Upper lobe of right lung (tissue), 1 donor: Measurements from ENCODE around the gene UGT2B28. TPM values are rescaled to one million over a fixed set of nuclear protein-coding genes. Genes with fewer than 3 reads are reported as not detected.
"Not testable (repeated sequence)": the region's sequence is repeated elsewhere in the genome, so short reads cannot be mapped to it uniquely, and the experiment has no call there.

Source experiments
- ATAC-seq: fragments of 200-7000 bp; cut with Tn5 transposase; one replicate; pipeline ENCODE4 v1.9.1; 2020; ENCODE audit warnings: mild to moderate bottlenecking, moderate library complexity
- DNase-seq: peaks from one replicate; pipeline ENCODE4 v3.0.0-alpha.2; 2020
- H3K27ac ChIP-seq: fragments of 200-600 bp; one replicate; pipeline ENCODE4 v1.8.0; 2022
- H3K27me3 ChIP-seq: fragments of 200-600 bp; one replicate; pipeline ENCODE4 v1.8.0; 2022; ENCODE audit warnings: mild to moderate bottlenecking
- H3K36me3 ChIP-seq: fragments of 200-600 bp; one replicate; pipeline ENCODE4 v1.8.0; 2022
- H3K4me1 ChIP-seq: fragments of 200-600 bp; one replicate; pipeline ENCODE4 v1.8.0; 2022
- H3K4me3 ChIP-seq: fragments of 200-600 bp; one replicate; pipeline ENCODE4 v1.8.0; 2022; ENCODE audit warnings: mild to moderate bottlenecking
- H3K9me3 ChIP-seq: fragments of 200-600 bp; one replicate; pipeline ENCODE4 v1.8.0; 2022
- CTCF ChIP-seq: fragments of 200-600 bp; IDR thresholded peaks from one replicate; pipeline ENCODE4 v1.8.0; 2022; ENCODE audit warnings: antibody characterized with exemption
- intact Hi-C: fragments of 100-400 bp; cut with DNase I; formaldehyde crosslinking; loops from one replicate; pipeline ENCODE4 v1.11.0; 2022
- long read RNA-seq: library from polyadenylated mRNA; unstranded; transcript quantifications from one replicate; pipeline ENCODE4 v2.0.0, GENCODE V29; 2021
- total RNA-seq: library from RNA; stranded (reverse); fragmentation: NEBNext Ultra II Directional; extraction: Animal tissue kit (Norgen Biotek cat#: 25700); gene quantifications from one replicate; pipeline ENCODE4 v1.2.1, GENCODE V29; 2021
- donor health status: DM: no; HTN: yes; CAD: no; lungs with severe emphysema.

UGT2B28 gene
- total RNA-seq: not detected
- long read RNA-seq: 0 reads

GRCh38 chr4:69280081-69280480 is at the start of gene UGT2B28:
UGT2B28 (plus strand) TSS chr4:69280475; CDS start chr4:69280501, 26 bp downstream.
- H3K9me3 ChIP-seq, intact Hi-C loops, H3K36me3 ChIP-seq, DNase-seq, H3K4me1 ChIP-seq, ATAC-seq, H3K27me3 ChIP-seq, H3K27ac ChIP-seq, H3K4me3 ChIP-seq: not testable (repeated sequence)

- Histone ChIP-seq H3K27ac (no peak overlapping the region), H3K4me1 (no peaks in the 10 kb centered on the region), H3K27me3 (no peaks in the 10 kb centered on the region), H3K9me3 (no peaks in the 10 kb centered on the region), H3K4me3 (no peak overlapping the region), H3K36me3 (no peaks in the 10 kb centered on the region)
- ATAC-seq: no peak
- TF ChIP-seq CTCF: no peak
- DNase-seq: no peak
- intact Hi-C loops: no loop called here
Observed at GRCh38 chr4:69239092-69239491, 41.2 kb upstream of the UGT2B28 start.

- no peaks in the 10 kb centered on the region for H3K36me3 ChIP-seq
- intact Hi-C loops: no loop called here
- H3K27me3 ChIP-seq: no peaks in the 10 kb centered on the region
- no peaks in the 10 kb centered on the region for H3K4me1 ChIP-seq
- no peak for TF ChIP-seq CTCF
- H3K4me3 ChIP-seq: no peak overlapping the region
- ATAC-seq (no peak), DNase-seq (no peak)
- H3K9me3 ChIP-seq: no peaks in the 10 kb centered on the region
- H3K27ac ChIP-seq: no peak overlapping the region
Observed at GRCh38 chr4:69239557-69240168, 40.6 kb upstream of the UGT2B28 start.

GRCh38 chr4:69240787-69241186 is 39.5 kb upstream of the UGT2B28 start:
- DNase-seq, H3K27me3 ChIP-seq, H3K4me3 ChIP-seq, H3K36me3 ChIP-seq, H3K9me3 ChIP-seq, H3K4me1 ChIP-seq, intact Hi-C loops, H3K27ac ChIP-seq, ATAC-seq: not testable (repeated sequence)

- DNase-seq, H3K4me1 ChIP-seq, H3K9me3 ChIP-seq, ATAC-seq, H3K4me3 ChIP-seq, intact Hi-C loops, H3K36me3 ChIP-seq, H3K27ac ChIP-seq, H3K27me3 ChIP-seq: not testable (repeated sequence)
Observed at GRCh38 chr4:69241746-69242145, 38.5 kb upstream of the UGT2B28 start.

- H3K36me3 ChIP-seq, intact Hi-C loops, H3K27ac ChIP-seq, H3K27me3 ChIP-seq, ATAC-seq, H3K4me1 ChIP-seq, H3K9me3 ChIP-seq, DNase-seq, H3K4me3 ChIP-seq: not testable (repeated sequence)
Observed at GRCh38 chr4:69242562-69243240, 37.6 kb upstream of the UGT2B28 start.

- intact Hi-C loops, H3K27me3 ChIP-seq, DNase-seq: not testable (repeated sequence)
Observed at GRCh38 chr4:69250884-69251283, 29.4 kb upstream of the UGT2B28 start.

GRCh38 chr4:69253147-69253772 is 27.0 kb upstream of the UGT2B28 start:
- H3K27ac ChIP-seq, intact Hi-C loops, H3K9me3 ChIP-seq, H3K4me1 ChIP-seq, H3K27me3 ChIP-seq, H3K4me3 ChIP-seq, H3K36me3 ChIP-seq, DNase-seq, ATAC-seq: not testable (repeated sequence)

More at GRCh38 chr4:69250884-69251283, 29.4 kb upstream of the UGT2B28 start:
- not testable (repeated sequence) for H3K27ac ChIP-seq, ATAC-seq, H3K4me1 ChIP-seq, H3K9me3 ChIP-seq, H3K36me3 ChIP-seq, H3K4me3 ChIP-seq

GRCh38 chr4:69268612-69269011 is 11.7 kb upstream of the UGT2B28 start:
- DNase-seq, H3K27me3 ChIP-seq, ATAC-seq, H3K36me3 ChIP-seq, H3K4me3 ChIP-seq, H3K27ac ChIP-seq, H3K4me1 ChIP-seq, intact Hi-C loops, H3K9me3 ChIP-seq: not testable (repeated sequence)

- H3K27me3 ChIP-seq, DNase-seq, H3K27ac ChIP-seq, H3K9me3 ChIP-seq, H3K4me1 ChIP-seq, H3K36me3 ChIP-seq, ATAC-seq, intact Hi-C loops, H3K4me3 ChIP-seq: not testable (repeated sequence)
Observed at GRCh38 chr4:69296356-69296755, 16.1 kb downstream of the UGT2B28 start.

GRCh38 chr4:69308426-69309033 is 28.3 kb downstream of the UGT2B28 start:
- H3K4me1 ChIP-seq, H3K27me3 ChIP-seq, H3K4me3 ChIP-seq, H3K36me3 ChIP-seq, intact Hi-C loops, H3K9me3 ChIP-seq, ATAC-seq, H3K27ac ChIP-seq, DNase-seq: not testable (repeated sequence)
